Erythroblast (primary cell): ENCODE data around the gene TBC1D8.

Experiments
- GATA1 ChIP-seq: IDR thresholded peaks from 2 replicates; pipeline ENCODE4 v1.6.1; 2011; ENCODE audit warnings: low read depth, mild to moderate bottlenecking, control low read depth, low read length, moderate library complexity
- POLR2A ChIP-seq: IDR thresholded peaks from 2 replicates; pipeline ENCODE4 v1.6.1; 2011; ENCODE audit warnings: mild to moderate bottlenecking, low read length

DNA sequence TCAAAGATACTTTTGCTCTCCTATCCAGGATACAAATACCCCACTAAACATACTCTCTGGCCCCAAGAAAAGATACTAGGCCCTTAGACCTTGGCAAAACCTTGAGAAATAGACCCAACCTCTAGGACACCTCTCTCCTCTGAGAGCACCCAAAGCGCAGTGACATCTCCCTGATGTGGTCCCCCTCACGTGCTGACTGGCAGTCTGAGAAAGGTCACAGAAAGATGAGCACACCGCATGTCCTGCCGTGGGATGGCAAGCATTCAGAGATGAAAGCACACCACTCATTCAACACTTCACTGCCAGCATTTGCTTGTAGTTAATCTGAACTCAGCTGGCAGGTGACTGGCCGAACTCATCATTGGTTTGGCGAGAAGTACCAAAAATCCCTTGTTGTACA, 6.1 kb upstream of the TBC1D8 start:
- no peak for TF ChIP-seq POLR2A
- TF ChIP-seq GATA1, result no peak
